ENCODE results near the gene EVA1B.

EVA1B gene

GRCh38 chr1:36307601-36308330 lies 15.7 kb downstream of the EVA1B start:
- no peak for DNase-seq

DNA sequence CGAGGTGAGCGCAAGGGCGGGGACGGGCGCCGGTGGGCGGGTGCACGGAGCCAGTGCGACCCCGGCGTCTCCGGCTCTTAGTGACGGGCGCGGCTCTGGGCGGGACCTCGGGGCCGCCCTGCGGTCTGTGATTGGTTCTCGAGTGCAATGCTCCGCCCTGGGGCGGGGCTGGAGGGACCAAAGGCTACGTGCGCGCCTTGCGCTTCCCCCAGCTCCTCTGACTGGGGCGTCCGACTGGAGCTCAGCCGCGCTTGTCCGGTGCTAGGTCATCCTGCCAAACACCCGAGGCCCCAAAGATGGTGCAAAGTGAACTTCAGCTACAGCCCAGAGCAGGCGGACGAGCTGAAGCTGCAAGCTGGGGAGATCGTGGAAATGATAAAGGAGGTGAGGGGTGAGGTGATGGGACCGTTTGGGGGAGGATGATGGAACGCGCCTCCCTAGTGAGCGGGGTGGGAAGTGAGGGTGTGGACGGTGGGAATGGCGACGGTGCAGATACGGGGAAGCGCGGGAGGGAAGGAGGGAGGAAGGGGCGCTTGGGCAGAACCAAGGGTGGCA lies 16.5 kb downstream of the EVA1B start:
- DNase-seq = no peak

DNA sequence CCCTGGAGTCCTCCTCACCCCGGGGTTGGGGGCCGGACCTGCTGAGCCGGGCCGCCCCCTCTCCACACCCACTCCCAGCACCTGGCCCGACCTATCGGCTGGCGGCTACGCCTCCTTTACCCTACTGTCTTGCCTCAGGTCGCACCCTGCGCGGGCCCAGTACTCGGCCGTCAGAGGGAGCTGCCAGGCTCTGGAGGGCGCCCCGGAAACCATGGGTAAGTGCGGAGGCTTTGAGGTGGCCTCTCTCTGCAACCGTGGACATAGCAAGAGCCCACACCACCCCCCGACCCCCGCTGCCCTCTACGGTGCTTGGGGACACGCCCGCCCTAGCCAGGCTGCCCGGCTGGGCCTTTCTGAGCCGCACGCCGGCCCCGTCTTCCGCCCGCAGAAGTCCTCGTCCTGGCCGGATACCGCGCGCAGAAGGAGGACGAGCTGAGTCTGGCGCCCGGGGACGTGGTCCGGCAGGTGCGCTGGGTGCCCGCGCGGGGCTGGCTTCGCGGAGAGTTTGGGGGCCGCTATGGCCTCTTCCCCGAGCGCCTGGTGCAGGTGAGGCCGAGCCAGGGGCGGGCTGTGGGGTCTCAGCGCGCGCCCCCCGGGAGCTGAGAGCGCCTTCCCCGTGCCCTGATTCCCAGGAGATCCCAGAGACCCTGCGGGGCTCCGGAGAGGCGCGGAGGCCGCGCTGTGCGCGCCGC lies 17.1 kb downstream of the EVA1B start, which contains the start of gene SH3D21:
SH3D21 (plus strand) TSS at position 159 of the 692 bp plus-strand sequence; CDS start at position 212, 53 bp downstream.
- DNase-seq = no peak

DNA sequence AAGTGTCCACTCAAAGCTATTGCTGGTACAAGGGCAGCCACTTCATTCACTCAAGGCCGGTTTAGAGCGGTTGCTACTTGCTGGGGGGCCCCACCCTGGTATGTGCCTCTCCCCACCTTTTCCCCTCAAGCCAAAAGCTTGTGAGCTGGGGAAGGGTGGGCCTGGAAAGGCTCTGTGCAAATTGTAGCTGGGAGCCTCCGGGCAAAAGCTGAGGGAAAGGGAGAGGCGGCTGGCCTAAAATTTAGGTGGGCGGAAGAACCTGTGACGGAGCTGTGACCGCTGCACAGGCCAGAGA lies 17.6 kb downstream of the EVA1B start:
- no peak for DNase-seq

DNA sequence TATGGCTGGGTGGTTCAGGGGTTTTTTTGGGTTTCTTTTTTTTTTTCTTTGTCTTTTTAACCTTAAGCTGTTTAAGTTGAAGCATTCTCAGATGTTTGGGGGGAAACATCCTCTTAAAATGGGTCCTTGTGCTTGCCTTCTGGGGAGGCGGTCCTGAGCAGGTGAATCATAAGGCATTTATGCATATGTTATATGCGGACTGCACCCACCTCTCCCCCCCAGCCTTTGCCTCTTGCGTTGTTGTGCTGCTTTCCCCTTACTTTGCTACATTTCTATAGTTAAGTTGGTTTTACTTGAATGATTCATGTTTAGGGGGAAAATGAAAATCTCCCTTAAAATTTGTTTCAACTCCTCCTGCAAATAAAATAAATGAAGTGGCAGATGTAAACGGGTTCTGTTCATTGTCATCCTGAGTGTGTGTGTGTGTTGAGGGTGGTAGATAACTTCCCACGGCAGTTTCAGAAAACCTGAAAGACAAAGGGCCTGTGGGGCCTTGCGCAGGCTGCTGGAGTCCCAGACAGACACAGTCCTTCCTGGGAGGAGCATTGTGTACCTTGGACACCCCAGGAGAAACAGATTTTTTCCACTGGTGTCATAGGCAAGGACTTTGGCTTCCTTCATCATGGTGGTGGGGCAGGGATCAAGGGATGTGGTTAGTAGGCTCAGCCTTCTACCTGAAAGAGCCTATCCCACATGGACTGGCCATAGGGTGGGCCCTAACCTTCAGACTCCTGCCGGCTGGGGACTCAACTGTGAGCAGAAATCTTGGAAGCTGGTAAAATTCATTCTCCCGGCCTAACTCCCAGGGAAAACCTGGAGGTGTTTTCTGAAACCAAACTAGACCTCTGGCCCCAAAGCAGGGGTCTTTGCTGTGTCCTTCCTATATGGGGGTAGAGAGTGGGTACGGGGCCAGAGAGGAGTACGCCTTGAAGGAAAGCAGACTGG lies 18.2 kb downstream of the EVA1B start:
- no peak for DNase-seq

DNA sequence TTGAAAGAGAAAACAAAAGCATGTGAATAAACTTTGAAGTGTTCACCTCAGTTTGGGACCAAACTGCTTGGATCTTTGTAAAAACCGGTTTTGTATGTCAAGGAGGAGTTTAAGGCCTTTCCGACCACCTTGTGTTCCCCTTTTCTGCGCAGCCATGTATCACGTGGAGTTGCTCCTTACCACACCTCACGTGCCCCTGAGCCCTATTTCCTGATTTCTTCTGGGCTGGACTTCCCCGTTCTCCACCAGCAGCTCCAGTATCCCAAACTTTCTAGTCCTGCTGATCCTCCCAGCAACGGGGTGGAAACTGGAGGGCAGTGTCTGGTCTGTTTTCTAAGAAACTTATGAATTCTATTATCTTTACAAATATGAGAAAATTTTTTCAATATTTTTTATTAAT lies 18.9 kb downstream of the EVA1B start:
- no peak for DNase-seq

GRCh38 chr1:36303650-36304360 lies 19.6 kb downstream of the EVA1B start:
- DNase-seq = no peak

DNA sequence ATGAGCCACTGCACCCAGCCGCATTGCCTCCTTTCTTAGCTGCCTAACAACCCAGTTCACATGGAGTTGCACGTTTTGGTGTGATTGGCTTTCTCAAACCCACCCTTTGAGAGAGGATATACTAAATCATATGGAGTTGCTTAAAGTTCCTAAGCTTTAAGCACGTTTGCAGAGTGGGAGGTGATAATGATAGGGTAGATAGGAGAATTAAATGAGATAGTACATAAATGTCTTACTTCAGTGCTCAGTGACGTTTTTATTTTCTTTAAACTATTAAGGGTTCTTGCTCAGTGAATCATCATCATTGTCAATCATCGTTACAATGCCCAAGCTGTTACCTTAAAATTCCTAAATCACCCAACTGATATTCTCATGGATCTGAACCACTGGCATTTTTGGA lies 20.2 kb downstream of the EVA1B start:
- DNase-seq = no peak

DNA sequence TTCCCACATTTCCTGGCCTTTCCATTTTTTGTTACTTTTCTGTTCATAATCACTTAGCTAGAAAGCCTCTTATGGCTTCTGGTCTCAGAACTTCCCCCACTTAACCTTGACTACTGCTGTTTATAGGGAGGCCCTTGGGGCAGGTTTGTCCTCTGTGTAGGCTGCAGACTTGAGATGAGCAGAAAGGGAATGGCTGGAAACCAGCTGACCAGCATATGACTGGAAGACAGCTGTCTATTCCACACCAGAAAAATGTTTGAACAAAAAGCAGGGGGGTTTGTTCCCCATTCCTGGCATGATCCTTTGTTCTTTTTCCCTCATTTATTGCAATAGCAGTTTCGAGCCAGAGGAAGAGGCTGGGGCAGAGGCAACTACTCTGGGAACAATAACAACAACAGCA lies 22.2 kb downstream of the EVA1B start:
- DNase-seq = no peak

DNA sequence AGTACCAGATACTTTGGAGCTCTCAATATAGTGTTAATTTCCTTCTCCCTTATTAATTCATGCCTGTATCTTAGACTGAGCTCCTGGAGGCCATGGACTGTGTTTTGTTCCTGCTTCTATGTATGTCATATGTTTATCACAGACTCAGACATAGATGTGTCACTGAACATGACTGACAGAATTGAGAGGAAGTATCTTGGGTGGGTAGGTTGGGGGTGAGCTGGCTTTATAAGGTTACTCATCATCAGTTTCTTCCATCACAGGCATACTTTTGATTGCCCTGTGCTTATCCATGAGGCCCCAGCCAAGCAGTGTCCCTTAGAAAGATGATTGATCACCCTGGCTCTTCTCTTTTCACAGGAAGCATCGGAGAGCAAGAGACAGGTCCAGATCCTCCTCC lies 22.9 kb downstream of the EVA1B start:
- no peak for DNase-seq

DNA sequence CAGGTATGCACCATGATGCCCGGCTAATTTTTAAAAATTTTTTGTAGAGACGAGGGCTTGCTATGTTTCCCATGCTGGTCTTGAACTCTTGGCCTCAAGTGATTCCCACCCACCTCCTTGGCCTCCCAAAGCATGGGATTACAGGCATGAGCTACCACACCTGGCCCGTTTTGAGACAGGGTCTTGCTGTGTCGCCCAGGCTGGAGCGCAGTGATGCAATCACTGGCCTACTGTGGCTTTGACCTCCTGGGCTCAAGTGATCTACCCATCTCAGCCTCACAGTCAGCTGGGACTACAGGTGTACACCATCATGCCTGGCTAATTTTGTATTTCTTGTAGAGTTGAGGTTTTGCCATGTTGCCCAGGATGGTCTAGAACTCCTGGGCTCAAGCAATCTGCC lies 24.8 kb downstream of the EVA1B start:
- DNase-seq = no peak

GRCh38 chr1:36297062-36297461 lies 26.4 kb downstream of the EVA1B start:
- DNase-seq = no peak

DNA sequence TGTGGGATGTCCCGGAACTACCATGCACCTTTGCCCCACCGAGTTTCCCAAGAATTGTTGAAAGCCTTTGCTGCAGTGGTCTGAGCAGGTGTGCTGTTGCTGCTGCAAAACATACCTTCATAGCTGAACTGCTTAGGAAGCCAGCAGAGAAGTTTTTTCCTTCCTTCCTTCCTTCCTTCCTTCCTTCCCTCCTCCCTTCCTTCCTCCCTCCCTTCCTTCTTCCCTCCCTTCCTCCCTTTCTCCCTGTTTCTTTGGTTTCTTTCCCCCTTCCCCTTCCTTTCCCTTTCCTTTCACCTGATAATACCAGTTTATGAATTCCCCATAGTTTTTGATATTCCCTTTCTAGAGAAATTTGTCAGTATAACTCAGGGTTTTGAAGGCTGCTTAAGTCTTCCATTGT lies 28.1 kb downstream of the EVA1B start:
- no peak for DNase-seq

DNA sequence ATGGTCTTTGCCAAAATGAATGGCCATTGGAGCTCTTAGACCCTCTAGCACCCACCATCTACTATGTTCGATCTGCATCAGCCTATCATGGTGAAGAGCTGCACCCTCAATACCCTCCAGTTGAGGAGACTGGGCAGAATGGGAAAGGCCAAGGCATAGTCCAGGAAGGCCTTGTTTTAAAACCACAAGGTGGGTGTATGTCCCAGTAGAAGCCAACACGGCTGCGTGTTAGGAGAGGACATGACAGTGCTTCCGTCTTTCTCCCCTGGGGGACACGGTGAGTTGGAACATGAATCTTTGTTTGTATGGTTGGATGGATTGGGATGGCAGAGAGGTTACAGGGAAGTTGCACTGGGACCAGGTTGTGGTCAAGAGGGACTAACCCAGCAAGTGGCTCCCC lies 35.9 kb downstream of the EVA1B start:
- DNase-seq = no peak

GRCh38 chr1:36286802-36287201 lies 36.6 kb downstream of the EVA1B start:
- DNase-seq = no peak

DNA sequence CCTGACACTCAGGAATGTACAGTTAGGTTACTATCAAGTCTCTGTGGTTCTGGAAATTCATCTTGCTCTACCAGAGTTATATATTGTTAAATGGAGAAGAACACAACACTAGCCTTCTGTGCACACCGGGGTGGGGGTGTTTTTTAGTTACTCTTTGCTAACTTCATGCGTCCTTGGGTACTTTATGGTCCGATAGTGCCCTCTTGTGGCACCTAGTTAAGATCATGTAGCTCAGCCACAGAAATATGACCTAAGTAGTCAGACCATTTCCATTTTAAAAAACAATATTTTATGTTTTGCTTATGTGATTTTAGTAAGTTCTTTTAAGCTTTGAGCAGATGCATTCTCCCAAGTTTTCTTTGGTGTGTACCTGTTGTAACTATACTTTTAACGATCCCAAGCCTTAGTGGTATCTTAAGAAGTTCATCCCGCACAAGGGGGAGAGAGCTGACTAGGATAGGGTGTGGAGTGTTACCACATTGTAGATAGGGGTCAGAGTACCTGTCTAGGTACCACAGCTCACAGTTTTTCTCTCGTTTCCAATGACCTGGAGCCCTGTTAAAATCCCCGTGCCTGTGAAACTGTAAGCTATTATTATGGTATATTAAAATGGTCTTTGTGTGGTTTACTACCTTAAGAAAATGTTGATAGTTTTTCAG lies 37.9 kb downstream of the EVA1B start:
- DNase-seq = no peak

DNA sequence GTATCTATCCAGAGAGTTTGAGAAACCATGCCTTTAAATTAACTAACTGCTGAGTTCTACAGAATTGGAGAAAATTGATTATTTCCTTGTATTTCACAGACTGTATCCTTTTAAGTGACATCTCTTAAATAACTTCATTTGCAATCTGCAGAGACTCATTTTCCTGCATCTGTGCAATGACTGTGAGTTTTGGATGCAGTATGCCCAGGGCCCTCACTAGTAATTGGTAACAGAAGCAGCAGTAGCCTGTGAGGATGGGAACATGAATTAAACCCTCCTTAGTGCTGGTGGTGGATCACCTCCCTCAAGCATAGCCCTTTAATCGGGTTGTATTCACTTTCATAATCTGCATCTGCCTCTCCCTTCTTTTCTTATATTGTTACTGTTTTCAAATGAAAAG lies 38.9 kb downstream of the EVA1B start:
- DNase-seq = no peak

DNA sequence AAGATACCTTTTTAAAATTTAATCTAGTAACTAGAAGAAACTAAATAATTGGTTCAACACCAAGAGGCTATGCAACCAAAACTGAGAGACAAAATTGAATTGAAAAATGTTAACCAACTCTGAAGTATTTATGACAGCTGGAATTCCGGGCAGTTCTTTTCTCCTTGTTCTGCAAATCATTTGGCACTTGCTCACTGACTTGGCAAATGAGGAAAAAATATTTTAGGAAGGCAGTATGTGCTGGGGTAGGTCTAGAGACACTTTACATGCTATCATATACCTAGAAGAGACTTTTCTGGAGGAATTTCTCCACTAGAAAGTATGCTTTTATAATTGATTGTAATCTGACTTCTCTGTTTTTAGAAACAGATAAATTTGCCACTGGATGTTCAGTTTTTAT lies 39.4 kb downstream of the EVA1B start:
- DNase-seq = no peak

- DNase-seq = no peak
Observed at GRCh38 chr1:36279789-36280296, 43.6 kb downstream of the EVA1B start.

DNA sequence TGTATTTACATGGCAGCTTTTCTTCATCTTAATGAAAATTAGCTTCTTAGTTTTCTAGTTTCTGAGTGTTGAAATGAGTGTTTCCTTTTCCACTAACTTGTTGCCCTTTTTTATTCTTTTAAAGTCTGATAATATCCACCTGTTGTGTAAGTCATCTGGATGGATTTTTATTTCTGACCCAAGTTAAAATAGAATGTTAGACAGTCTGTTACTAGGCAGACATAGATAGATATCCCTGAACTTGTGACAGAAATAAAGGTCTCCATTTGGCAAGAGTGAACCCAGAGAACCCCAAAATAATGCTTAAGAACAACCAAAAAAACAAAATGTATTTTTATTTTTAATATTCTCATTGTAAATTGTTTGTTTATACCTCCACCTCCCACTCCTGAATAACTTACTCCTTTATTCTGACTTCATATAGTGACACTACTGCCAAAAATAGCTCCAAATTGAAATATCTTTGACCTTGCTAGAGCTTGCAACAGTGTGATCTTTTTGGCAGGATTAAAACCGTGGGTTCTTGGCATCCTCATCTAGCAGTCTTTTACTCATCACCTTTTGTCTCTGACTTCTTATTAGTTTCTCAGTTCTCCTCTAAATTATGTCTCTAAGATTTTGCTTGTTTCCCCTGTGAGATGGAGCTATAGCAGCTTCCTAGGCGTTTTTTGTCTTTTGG lies 44.2 kb downstream of the EVA1B start:
- DNase-seq = no peak

DNA sequence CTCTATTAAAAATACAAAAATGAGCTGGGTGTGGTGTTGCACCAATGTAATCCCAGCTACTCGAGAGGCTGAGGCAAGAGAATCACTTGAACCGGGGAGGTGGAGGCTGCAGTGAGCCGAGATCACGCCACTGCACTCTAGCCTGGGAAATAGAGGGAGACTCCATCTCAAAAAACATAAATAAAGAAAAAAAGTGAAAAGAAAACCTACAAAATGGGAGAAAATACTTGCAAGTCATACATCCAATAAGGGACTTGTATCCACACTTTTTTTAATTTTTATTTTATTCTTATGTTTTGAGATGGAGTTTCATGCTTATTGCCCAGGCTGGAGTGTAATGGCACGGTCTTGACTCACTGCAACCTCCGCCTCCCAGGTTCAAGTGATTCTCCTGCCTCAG lies 46.8 kb downstream of the EVA1B start:
- DNase-seq = no peak
